Measurements from ENCODE around the gene TAGLN.

- TF ChIP-seq CTCF (IDR thresholded peaks at IDR 0.05; ENCODE audit: borderline replicate concordance, extremely low read depth, low read length, poor library complexity, severe bottlenecking) (no peak), EZH2 (IDR thresholded peaks at IDR 0.05; ENCODE audit: borderline replicate concordance, low read depth, low read length, severe bottlenecking) (no peak)
Observed at GRCh38 chr11:117181586-117182550, 17.3 kb upstream of the TAGLN start.
